HG03103 (cell line): ENCODE measurements around the gene TMEM150B.

Experiments
- ATAC-seq: cut with Tn5 transposase; IDR thresholded peaks from one replicate; pipeline ENCODE4 v1.9.1; 2021; ENCODE audit warnings: low read depth; ENCODE audit not compliant: unreplicated experiment

TMEM150B gene

GRCh38 chr19:55308281-55308680 lies 16.9 kb downstream of the TMEM150B start:
- ATAC-seq = no peak

DNA sequence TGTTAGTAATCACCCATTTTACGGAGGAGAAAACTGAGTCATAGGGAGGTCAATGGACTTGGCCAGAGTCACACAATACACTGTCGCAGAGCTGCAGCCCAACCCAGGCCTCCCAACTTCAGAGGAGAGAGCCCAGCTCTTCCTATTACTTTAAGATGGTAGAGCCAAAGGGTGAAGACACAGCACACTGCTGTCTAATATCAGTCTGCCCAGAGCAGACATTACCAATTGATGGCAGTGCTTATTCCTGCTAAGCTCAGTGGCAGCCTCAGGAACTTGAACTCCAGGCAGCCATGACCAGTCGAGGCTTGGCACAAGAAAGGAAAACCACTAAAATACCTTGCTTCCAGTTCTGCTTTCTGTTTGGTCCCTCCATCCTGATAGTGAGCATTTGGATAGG lies 18.4 kb downstream of the TMEM150B start:
- no peak for ATAC-seq

- ATAC-seq = no peak
Observed at GRCh38 chr19:55305983-55306562, 19.1 kb downstream of the TMEM150B start.

DNA sequence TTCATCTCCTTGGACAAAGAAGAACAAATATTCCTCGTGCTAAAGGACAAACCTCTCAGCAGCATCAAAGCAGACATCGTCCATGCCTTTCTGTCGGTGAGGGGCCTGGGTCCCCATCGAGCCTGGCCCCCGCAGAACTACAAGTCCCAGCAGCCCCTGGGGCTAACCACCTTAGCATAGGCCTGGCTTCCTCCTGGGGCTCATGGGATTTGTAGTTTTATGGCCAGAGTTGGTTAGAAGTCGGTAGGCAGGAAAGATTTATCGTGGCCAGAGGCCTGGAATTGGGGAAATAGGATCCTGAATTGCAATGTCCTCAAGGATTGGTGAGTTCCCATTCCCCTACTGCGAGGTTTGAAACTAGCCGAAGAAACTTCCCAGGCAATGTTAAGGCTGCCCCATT lies 19.6 kb downstream of the TMEM150B start:
- no peak for ATAC-seq

DNA sequence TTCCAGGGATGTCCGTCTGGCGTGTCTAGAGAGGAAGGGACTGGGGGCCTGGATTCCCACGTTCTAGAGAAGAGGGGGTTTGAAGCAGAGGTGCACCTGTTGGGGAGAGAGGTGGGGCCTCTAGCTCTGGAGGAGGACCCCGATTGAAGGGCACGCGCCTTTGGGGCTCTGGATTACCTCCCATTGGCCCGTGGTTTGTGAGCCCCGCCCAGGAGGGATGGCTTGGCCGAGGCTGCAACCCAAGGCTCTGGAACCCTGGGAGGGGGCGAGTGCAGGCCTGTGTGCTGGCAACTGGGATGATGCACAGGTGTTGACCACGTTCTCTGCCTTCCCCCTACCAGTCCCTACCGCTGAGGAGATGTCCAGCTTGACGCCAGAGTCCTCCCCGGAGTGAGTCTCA lies 20.2 kb downstream of the TMEM150B start:
- ATAC-seq = no peak

- no peak for ATAC-seq
Observed at GRCh38 chr19:55304279-55304978, 20.7 kb downstream of the TMEM150B start.

DNA sequence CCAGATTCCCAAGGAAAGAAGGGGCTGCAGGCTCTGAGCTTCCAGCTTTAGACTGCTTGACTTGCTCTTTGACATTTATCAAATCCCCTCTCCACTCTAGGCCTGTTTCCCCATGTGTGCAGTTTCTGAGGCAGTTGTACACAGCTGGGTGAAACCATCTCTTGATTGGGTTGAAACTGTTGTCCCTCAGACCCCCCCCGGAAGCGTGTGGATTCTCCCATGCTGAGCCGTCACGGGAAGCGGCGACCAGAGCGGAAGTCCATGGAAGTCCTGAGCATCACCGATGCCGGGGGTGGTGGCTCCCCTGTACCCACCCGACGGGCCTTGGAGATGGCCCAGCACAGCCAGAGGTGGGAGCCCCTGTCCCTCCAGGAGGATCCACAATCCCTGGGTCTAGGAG lies 21.7 kb downstream of the TMEM150B start:
- no peak for ATAC-seq

DNA sequence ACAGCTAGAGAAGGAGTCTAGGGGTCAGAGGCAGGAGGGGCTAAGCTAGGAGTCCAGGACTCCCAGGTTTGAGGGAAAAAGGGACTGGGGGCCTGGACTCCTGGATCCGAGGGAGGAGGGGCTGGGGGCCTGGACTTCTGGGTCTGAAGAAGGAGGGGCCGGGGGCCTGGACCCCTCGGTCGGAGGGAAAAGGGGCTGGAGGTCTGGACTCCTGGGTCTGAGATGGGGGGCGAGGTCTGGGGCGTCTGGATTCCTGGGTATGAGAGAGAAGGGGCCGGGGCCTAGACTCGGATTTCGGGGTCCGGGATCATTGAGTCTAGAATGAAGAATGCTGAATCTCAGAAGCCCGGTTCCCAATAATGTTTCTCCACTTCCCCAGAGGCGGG lies 22.8 kb downstream of the TMEM150B start:
- no peak for ATAC-seq

- peak; percentile 67 for ATAC-seq
Observed at GRCh38 chr19:55301459-55302317, 23.5 kb downstream of the TMEM150B start.

DNA sequence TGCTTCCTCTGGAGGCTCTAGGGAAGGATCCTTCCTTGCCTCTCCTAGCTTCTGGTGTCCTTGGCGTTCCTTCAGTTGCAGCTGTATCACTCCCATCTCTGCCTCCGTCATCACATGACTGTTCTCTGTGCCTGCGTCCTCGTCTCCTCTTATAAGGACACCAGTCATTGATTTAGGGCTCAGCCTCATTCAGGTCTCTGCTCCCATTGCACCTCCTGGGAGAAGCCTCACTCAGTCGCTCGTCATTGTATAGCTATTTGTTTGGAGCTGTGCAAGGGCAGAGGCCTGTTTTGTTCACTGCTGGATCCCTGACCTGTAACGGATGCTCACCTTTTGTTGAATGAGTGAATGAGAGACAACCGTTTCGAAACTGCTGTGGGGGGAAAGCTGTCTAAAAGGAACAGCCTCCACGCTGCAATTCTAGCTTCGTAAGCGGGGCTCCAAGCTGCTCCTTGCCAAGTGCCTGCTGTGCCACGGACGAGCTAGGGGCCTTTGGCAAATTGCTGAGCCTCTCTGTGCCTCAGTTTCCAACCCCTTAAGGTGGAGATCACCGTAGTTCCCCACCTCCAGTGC lies 24.2 kb downstream of the TMEM150B start:
- no peak for ATAC-seq

DNA sequence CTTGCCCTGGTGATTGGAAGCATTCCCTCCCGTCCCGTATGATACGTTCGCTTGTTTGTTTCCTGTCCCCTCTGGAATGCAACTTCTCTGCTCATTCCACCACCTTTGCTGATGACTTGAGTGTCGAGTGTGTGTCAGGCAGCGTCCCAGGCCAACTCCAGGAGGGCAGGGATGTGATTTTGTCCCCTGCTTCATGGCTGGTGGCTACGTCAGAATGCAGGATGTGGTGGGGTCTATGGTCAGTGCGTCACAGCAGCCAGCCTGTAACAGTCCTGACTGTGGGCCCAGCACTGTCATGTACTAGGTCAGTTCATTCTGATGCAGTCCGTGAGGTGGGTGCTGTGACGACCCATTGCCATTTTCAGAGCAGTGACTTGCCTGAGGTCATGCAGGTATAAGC lies 25.1 kb downstream of the TMEM150B start:
- ATAC-seq = no peak

GRCh38 chr19:55297267-55297666 lies 27.9 kb downstream of the TMEM150B start:
- no peak for ATAC-seq

DNA sequence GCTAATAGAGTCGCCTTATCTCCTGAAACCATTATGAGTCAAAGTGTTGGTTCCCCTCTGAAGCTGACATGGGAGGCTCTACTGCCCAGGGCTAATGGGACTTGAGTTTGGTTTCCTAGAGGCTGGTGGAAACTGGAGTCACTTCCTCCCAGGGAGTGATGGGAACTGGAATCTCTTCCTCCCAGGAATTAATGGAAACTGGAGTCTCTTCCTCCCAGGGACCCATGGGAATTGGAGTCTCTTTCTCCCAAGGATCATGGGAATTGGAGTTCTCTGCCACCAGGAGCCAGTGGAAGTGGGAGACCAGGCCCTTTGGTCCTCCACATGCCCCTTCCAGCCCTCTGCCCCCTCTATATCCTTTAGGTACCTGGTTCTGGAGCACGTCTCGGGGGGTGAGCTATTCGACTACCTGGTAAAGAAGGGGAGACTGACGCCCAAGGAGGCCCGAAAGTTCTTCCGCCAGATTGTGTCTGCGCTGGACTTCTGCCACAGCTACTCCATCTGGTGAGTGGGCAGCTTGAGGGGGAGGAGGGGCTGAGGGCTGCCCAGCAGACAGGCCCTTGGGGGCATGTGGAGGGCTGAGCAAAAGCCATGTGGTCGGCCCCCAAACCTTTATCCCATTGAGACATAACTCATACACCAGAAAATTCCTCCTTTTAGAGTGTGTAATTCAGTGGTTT lies 35.9 kb downstream of the TMEM150B start:
- no peak for ATAC-seq

DNA sequence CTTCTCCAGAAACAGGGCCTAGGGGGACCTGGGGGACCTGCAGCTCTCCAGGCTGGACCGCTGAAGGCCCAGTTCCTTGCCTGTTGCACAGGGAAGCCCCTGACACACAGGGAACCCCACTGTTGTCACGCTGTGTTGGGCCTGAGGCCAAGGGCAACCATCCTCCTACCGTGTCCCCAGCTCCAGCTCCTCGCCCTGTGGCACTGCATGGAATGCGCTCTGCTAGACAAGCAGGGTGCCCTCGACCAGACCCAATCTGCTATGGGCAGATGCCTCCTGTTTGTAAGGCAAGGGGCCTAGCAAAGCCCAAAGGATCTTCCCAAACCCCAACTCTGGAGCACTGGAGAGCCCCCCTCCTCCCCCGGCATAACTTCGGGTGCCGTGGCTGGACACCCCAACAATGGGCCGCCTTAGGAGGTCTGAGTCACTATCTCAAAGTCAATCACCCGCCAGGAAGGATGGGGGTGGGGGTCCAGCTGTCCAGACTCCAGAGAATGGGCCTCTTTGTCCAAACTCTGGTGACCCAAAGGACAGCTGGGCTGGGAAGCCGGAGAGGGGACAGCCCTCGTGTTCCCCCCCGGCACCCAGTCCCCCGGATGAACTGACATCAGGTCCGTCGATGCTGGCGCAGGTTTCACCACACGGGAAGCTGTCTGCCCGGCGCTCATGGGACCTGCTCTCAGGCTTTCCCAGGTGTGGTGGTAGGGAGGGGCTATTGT lies 37.6 kb downstream of the TMEM150B start:
- ATAC-seq = no peak

DNA sequence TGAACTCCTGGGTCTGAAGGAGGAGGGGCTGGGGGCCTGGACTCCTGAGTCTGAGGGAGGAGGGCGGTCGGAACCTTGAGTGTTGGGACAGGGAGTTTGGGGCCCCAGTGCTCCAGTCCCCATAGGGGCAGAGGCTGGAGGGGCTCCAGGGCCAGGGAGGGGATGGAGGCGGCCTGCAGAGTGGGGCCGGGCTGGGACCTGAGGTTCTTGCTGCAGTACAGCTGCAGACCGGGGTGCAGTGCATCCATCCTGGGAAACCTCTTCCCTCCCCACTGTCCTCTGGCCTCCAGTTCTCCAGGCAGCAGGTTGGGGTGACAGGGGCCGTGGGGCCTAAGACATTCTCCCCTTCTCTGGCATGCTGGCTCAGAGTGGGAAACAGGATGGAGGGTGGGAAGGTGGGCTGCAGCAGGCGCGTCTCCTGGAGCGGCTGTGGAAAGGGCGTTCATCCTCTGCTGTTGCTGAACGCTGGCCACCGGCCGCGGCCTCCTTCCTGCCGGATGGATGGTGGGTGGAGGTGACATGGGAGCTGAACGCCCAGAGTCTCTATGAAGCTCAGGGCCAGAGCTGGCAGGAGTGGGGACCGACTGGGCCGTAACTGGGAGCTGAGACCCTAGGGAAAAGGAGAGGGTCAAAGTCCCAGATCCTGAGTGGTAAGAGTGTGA lies 39.8 kb downstream of the TMEM150B start:
- no peak for ATAC-seq

- no peak for ATAC-seq
Observed at GRCh38 chr19:55284405-55285058, 40.6 kb downstream of the TMEM150B start.

DNA sequence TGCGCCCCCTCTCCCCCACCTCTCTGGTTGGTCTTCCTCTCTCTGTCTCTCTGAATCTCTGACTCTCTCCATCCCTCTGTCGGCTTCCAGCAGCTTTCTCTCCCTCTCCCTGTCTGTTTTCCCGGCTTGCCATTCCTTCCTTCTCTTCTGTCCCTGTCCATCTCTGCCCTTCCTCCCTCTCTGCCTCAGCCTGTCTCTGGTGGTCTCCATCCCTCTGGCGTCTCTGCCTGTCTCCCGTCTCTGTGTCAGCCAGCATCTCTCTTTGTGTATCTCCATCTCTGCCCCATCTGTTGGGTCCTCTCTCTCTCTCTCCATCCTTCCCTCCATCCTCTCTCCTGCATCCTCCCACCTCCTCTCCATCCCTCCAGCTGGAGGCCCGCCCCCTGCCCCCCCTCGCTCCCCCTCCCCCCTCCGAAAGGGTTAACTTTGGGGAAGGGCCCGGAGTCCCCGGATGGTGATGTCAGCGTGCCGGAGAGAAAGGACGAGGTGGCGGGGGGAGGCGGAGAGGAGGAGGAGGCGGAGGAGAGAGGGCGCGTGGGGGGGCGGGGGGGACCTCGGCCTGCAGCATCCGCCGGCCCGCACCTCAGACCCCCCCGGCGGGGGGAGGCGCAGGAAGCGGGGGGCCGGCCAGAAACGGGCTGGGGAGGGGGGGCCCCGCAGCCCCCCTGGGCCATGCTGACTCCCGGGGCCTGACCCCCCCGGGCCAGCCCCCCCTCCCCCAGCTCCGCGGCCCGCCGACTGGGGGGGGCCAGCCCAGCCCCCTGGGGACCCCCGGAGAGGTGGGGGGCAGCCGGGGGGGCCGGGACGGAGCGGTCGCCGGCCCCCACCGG lies 41.4 kb downstream of the TMEM150B start, which contains the start of gene BRSK1:
BRSK1 (plus strand) TSS at position 450 of the 830 bp plus-strand sequence. CDS start 446 bp downstream, outside the sequence.
- ATAC-seq = no peak
